Hepatocyte (in vitro differentiated cells): ENCODE data around the gene COL21A1. TPM values are rescaled to one million over a fixed set of nuclear protein-coding genes. Genes with fewer than 3 reads are reported as not detected.

Experiments used
- DNase-seq: peaks from one replicate; pipeline ENCODE4 v3.0.0-alpha.2; 2016; ENCODE audit warnings: low spot score
- H2AFZ ChIP-seq: fragments of 200-600 bp; sonication (generic); 2 replicates; pipeline ENCODE4 v1.6.0; 2016; ENCODE audit warnings: antibody characterized with exemption, mild to moderate bottlenecking
- H3K27ac ChIP-seq: fragments of 200-600 bp; sonication (generic); 2 replicates; pipeline ENCODE4 v1.5.1; 2016; ENCODE audit warnings: mild to moderate bottlenecking
- H3K27me3 ChIP-seq: fragments of 200-600 bp; sonication (generic); 2 replicates; pipeline ENCODE4 v1.6.1; 2016
- H3K36me3 ChIP-seq: fragments of 200-600 bp; sonication (generic); replicated peaks from 2 replicates; pipeline ENCODE4 v1.5.1; 2016; ENCODE audit warnings: low read depth; ENCODE audit not compliant: insufficient read depth
- H3K4me1 ChIP-seq: fragments of 200-600 bp; sonication (generic); 2 replicates; pipeline ENCODE4 v1.5.1; 2016; ENCODE audit warnings: mild to moderate bottlenecking, moderate library complexity; ENCODE audit not compliant: insufficient read depth
- H3K4me2 ChIP-seq: fragments of 200-600 bp; sonication (generic); 2 replicates; pipeline ENCODE4 v1.6.0; 2016
- H3K4me3 ChIP-seq: fragments of 200-600 bp; sonication (generic); 2 replicates; pipeline ENCODE4 v1.5.1; 2016; ENCODE audit warnings: mild to moderate bottlenecking
- H3K79me2 ChIP-seq: fragments of 200-600 bp; sonication (generic); 2 replicates; pipeline ENCODE4 v1.6.0; 2017; ENCODE audit warnings: mild to moderate bottlenecking
- H3K9me2 ChIP-seq: fragments of 200-600 bp; sonication (generic); replicated peaks from 2 replicates; pipeline ENCODE4 v1.6.0; 2017; ENCODE audit warnings: mild to moderate bottlenecking; ENCODE audit not compliant: insufficient read depth
- H3K9me3 ChIP-seq: fragments of 200-600 bp; sonication (generic); 2 replicates; pipeline ENCODE4 v1.5.1; 2016; ENCODE audit warnings: low read depth, mild to moderate bottlenecking
- H4K20me1 ChIP-seq: fragments of 200-600 bp; sonication (generic); 2 replicates; pipeline ENCODE4 v1.6.0; 2016; ENCODE audit warnings: mild to moderate bottlenecking; ENCODE audit not compliant: insufficient read depth, poor library complexity, severe bottlenecking
- CTCF ChIP-seq: fragments of 200-600 bp; sonication (generic); IDR thresholded peaks from 2 replicates; pipeline ENCODE4 v1.5.1; 2016; ENCODE audit warnings: antibody characterized with exemption, mild to moderate bottlenecking; ENCODE audit not compliant: poor library complexity
- EZH2 ChIP-seq: fragments of 200-600 bp; sonication (generic); IDR thresholded peaks from 2 replicates; pipeline ENCODE4 v1.6.1; 2016; ENCODE audit warnings: antibody characterized with exemption, mild to moderate bottlenecking, borderline replicate concordance
- EZH2phosphoT487 ChIP-seq: fragments of 200-600 bp; sonication (generic); IDR thresholded peaks from one replicate; pipeline ENCODE4 v1.6.1; 2018; ENCODE audit warnings: antibody characterized with exemption, mild to moderate bottlenecking, low read depth, moderate library complexity; ENCODE audit not compliant: unreplicated experiment, severe bottlenecking
- WGBS: methylation state at CpG from one replicate; pipeline ENCODE4 v1.1.6; 2016; ENCODE audit warnings: low lambda C conversion rate; ENCODE audit errors: missing lambda C conversion rate; 5-methylcytosine and 5-hydroxymethylcytosine counted together
- polyA plus RNA-seq: library from polyadenylated mRNA; unstranded; fragments of >200 nt; fragmentation: Nextera tagmentation; extraction: Ambion mirVana; gene quantifications from 2 replicates; pipeline ENCODE4 v1.2.1, GENCODE V29; 2016
- total RNA-seq: library from RNA; depleted of rRNA; stranded (reverse); fragments of >200 nt; gene quantifications from 2 replicates; pipeline ENCODE4 v1.2.3, GENCODE V29; 2014

The COL21A1 gene
- total and polyA plus RNA-seq, 2 experiments from 2014 or later, result 36.2 to 44.7 TPM

- H3K27me3 ChIP-seq, result no peaks in the 10 kb centered on the region
- H3K27ac ChIP-seq, result no peak overlapping the region
- H4K20me1 ChIP-seq, result no peaks in the 10 kb centered on the region
- no peak for DNase-seq
- H3K4me1 ChIP-seq, result no peaks in the 10 kb centered on the region
- no peaks in the 10 kb centered on the region for H3K79me2 ChIP-seq
- no peak overlapping the region for H3K4me3 ChIP-seq
- H3K9me3 ChIP-seq, result peaks cover 8% of the 10 kb centered on the region
- H3K9me2 ChIP-seq, result no peaks in the 10 kb centered on the region
- no peak overlapping the region for H2AFZ ChIP-seq
- TF ChIP-seq EZH2phosphoT487, result no peak
- TF ChIP-seq CTCF, result no peak
- no peak for TF ChIP-seq EZH2
- no peaks in the 10 kb centered on the region for H3K36me3 ChIP-seq
- no peak overlapping the region for H3K4me2 ChIP-seq
Measured at GRCh38 chr6:56176741-56177140, 70.6 kb downstream of the COL21A1 start.

GRCh38 chr6:56173228-56173627 lies 74.2 kb downstream of the COL21A1 start:
- WGBS, result 55% methylated on average over 1 of the region's 1 CpG
- no peaks in the 10 kb centered on the region for H3K9me2 ChIP-seq

GRCh38 chr6:56172144-56172543 lies 75.2 kb downstream of the COL21A1 start:
- H3K9me2 ChIP-seq, result no peaks in the 10 kb centered on the region
- TF ChIP-seq EZH2 (no peak), CTCF (no peak)
- no peak overlapping the region for H3K27ac ChIP-seq
- WGBS, result 87% methylated on average over 2 of the region's 2 CpGs
- H3K4me1 ChIP-seq, result no peaks in the 10 kb centered on the region
- H3K36me3 ChIP-seq, result no peaks in the 10 kb centered on the region
- H3K9me3 ChIP-seq, result peaks cover 9% of the 10 kb centered on the region
- no peak overlapping the region for H2AFZ ChIP-seq
- H3K27me3 ChIP-seq, result no peaks in the 10 kb centered on the region
- no peaks in the 10 kb centered on the region for H3K79me2 ChIP-seq
- no peaks in the 10 kb centered on the region for H4K20me1 ChIP-seq
- no peak for DNase-seq
- H3K4me2 ChIP-seq, result no peak overlapping the region
- no peak overlapping the region for H3K4me3 ChIP-seq

More at GRCh38 chr6:56173228-56173627, 74.2 kb downstream of the COL21A1 start:
- Histone ChIP-seq H4K20me1 (no peaks in the 10 kb centered on the region), H3K36me3 (no peaks in the 10 kb centered on the region), H3K4me1 (no peaks in the 10 kb centered on the region), H3K27me3 (no peaks in the 10 kb centered on the region), H3K4me3 (no peak overlapping the region), H3K79me2 (no peaks in the 10 kb centered on the region), H3K9me3 (peaks cover 9% of the 10 kb centered on the region), H3K27ac (no peak overlapping the region), H3K4me2 (no peak overlapping the region), H2AFZ (no peak overlapping the region)
- DNase-seq, result no peak
- no peak for TF ChIP-seq CTCF
- TF ChIP-seq EZH2, result no peak
- no peak for TF ChIP-seq EZH2phosphoT487

DNA sequence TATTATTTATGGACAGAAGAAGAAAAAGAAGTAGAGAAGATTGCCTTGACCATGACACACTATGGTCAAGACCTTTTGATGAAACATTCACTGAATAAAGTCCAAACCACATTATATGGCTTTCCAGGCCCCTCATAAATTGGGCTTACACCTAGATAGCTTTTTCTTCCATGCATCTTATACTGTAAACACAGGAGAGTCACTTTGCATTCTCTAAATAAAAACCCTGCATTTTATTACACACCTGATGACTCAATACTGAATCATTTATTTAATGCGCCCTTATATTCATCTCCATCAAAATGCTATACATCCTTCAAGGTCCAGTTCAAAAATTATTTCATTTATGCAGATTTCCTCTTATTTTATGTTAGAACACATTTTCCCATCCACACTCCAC lies 78.0 kb downstream of the COL21A1 start:
- no peaks in the 10 kb centered on the region for H4K20me1 ChIP-seq
- no peaks in the 10 kb centered on the region for H3K27me3 ChIP-seq
- WGBS, result 100% methylated on average over 1 of the region's 1 CpG
- H3K4me2 ChIP-seq, result no peak overlapping the region
- no peak overlapping the region for H3K27ac ChIP-seq
- no peak for TF ChIP-seq EZH2phosphoT487
- TF ChIP-seq CTCF, result no peak
- TF ChIP-seq EZH2, result no peak
- no peaks in the 10 kb centered on the region for H3K4me1 ChIP-seq
- H3K4me3 ChIP-seq, result no peak overlapping the region
- no peaks in the 10 kb centered on the region for H3K9me2 ChIP-seq
- H3K36me3 ChIP-seq, result no peaks in the 10 kb centered on the region
- no peak for DNase-seq
- no peaks in the 10 kb centered on the region for H3K79me2 ChIP-seq
- peaks cover 3% of the 10 kb centered on the region for H3K9me3 ChIP-seq
- H2AFZ ChIP-seq, result no peak overlapping the region
